NT2/D1 (cell line): ENCODE data around the gene PTPRT.

ENCODE experiments used
- YY1 ChIP-seq: IDR thresholded peaks from 2 replicates; pipeline ENCODE4 v1.6.1; 2011; ENCODE audit not compliant: insufficient read length, insufficient read depth
- ZNF274 ChIP-seq: IDR thresholded peaks from 2 replicates; pipeline ENCODE4 v1.6.1; 2011; ENCODE audit warnings: mild to moderate bottlenecking, low read depth, low read length

DNA sequence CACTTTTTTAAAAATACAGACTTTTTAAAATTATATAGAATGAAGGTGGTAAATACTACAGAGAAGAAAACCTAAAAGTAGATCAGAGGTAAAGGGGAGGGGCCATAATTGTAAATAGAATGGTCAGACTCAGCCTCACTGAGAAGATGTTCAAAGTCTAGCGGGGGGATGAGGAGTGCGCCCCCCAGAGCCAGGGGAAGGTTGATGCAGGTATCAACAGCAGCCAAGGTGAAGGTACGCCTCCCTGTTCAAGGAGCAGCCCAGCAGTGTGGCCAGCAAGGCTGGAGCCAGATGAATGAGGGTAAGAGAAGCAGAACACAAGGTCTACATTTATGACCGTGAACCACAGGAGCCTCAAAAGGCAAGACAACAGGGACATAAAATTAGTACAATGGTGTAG, 204.1 kb downstream of the PTPRT start:
- no peak for TF ChIP-seq YY1
- no peak for TF ChIP-seq ZNF274
